Left renal pelvis (tissue), 4 donors: Measurements from ENCODE around the gene MAGEA2. TPM values are rescaled to one million over a fixed set of nuclear protein-coding genes. Genes with fewer than 3 reads are reported as not detected.
"Not testable (repeated sequence)": the region's sequence is repeated elsewhere in the genome, so short reads cannot be mapped to it uniquely, and the experiment has no call there.

ENCODE experiments used
- DNase-seq, 4 donors: peaks; one replicate each; pipeline ENCODE4 v3.0.0-alpha.2; 2013; ENCODE audit warnings: low read depth in 4 of 4, low spot score in 3 of 4
- polyA plus RNA-seq, 4 donors: library from polyadenylated mRNA; unstranded; fragments of 120-200 nt; gene quantifications; one replicate each; pipeline ENCODE4 v1.2.1, GENCODE V29; 2013; ENCODE audit not compliant: insufficient read length in 4 of 4

The MAGEA2 gene
- polyA plus RNA-seq, 4 donors = not detected

DNA sequence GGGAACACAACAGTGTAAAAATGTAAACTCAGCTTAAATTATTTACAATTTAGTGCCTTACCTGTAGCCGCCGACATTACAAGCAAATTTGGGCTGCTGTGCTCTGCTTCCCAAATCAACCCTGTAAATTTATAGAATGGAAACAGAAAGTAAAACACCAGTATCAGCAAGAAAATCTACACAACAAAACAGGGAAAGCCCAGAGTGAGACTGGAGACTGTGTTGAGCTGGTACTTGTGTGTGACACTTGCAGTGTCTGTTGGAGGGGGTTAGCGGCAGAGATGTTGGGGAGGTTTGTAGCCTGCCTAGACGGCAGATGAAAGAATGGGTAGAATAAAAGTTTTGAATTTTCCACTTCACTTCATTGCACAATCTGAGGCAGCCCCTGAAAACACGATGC, 40.4 kb downstream of the MAGEA2 start:
- not testable (repeated sequence) for DNase-seq

DNA sequence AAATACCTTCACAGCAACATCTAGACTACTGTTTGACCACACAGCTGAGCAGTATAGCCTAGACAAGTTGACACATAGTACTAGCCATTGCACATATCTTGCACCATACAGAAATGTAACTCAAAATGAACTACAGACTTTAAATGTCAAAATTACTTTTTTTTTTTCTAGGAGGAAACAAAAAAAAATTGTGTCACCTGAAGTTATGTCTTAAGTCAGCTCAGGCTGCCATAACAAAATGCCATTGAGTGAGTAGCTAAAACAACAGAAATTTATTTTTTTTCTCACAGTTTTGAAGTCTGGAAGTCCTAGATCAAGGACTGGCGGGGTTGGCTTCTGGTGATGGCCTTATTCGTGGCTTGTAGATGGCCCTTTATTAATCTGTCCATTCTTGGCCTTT, 44.5 kb downstream of the MAGEA2 start, which contains the start of gene CSAG2:
TSS of gene CSAG2 (minus strand) at position 101 of the 400 bp plus-strand sequence. CDS start 161 bp downstream, outside the sequence.
- DNase-seq = not testable (repeated sequence)

DNA sequence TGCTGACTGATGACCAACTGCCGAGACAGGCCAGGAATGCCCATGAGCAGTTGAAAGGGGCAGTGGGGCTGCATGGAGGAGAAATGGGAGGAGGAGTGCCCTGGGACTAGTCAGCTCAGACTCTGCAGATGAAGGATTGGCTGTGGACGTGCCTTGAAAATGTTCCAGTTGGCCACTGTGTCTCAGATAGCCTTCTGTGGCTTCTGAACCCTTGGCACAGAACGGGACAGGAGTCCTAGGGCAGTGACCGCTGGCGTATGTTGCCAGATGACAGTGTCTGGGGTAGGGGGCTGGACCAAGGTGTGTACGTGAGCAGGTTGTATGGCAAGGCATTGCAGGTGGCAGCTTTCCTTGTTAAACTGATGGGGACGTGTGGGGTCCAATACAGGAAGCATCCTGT, 47.1 kb downstream of the MAGEA2 start:
- not testable (repeated sequence) for DNase-seq

DNA sequence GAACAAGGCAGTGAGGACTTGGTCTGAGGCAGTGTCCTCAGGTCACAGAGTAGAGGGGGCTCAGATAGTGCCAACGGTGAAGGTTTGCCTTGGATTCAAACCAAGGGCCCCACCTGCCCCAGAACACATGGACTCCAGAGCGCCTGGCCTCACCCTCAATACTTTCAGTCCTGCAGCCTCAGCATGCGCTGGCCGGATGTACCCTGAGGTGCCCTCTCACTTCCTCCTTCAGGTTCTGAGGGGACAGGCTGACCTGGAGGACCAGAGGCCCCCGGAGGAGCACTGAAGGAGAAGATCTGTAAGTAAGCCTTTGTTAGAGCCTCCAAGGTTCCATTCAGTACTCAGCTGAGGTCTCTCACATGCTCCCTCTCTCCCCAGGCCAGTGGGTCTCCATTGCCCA, 53.3 kb downstream of the MAGEA2 start:
- not testable (repeated sequence) for DNase-seq

Other genes starting within 250 kb of the MAGEA2 start
- 1 to 10 TPM; 1.1 to 3.3 (median 1.8) TPM for gene GABRQ, start 115.9 kb downstream of the MAGEA2 start, polyA plus RNA-seq
- gene MAGEA3, start 55.0 kb downstream of the MAGEA2 start, polyA plus RNA-seq = not detected
- gene CSAG2, start 44.6 kb downstream of the MAGEA2 start, polyA plus RNA-seq = not detected
- gene MAGEA2B, start 39.2 kb downstream of the MAGEA2 start, polyA plus RNA-seq = not detected
- not detected for gene CSAG1, start 20.1 kb downstream of the MAGEA2 start, polyA plus RNA-seq
- gene MAGEA12, start 20.1 kb downstream of the MAGEA2 start, polyA plus RNA-seq = not detected
- gene CSAG3, start 5.4 kb upstream of the MAGEA2 start, polyA plus RNA-seq = not detected
- gene MAGEA6, start 15.8 kb upstream of the MAGEA2 start, polyA plus RNA-seq = not detected
- gene CETN2, start 76.9 kb upstream of the MAGEA2 start, polyA plus RNA-seq = 100 to 1,000 TPM in 3 of 4 donors, 10 to 100 TPM in 1; 74.6 to 141 (median 113) TPM
- 10 to 100 TPM; 20.1 to 33.7 (median 27.5) TPM for gene NSDHL, start 77.2 kb upstream of the MAGEA2 start, polyA plus RNA-seq
- 10 to 100 TPM; 35.3 to 54.9 (median 43.0) TPM for gene ZNF185, start 144.2 kb upstream of the MAGEA2 start, polyA plus RNA-seq
- gene PNMA5, start 240.3 kb upstream of the MAGEA2 start, polyA plus RNA-seq = under 1 TPM in 3 of 4 donors, not detected in 1; 0.07 to 0.36 (median 0.12) TPM